CD4-positive, alpha-beta T cell treated with Interleukin-6 for 4 hours (primary cell): ENCODE data around the gene KCNQ2.
"Not testable (repeated sequence)": the region's sequence is repeated elsewhere in the genome, so short reads cannot be mapped to it uniquely, and the experiment has no call there.

Experiments used
- DNase-seq: peaks from one replicate; pipeline ENCODE4 v3.0.0-alpha.2; 2020; ENCODE audit warnings: mixed read lengths

The KCNQ2 gene

GRCh38 chr20:63380346-63380870, 92.0 kb downstream of the KCNQ2 start:
- DNase-seq = no peak

- not testable (repeated sequence) for DNase-seq
These were observed 92.6 kb downstream of the KCNQ2 start for GRCh38 chr20:63379872-63380271.

- DNase-seq = no peak
These were observed 93.2 kb downstream of the KCNQ2 start for GRCh38 chr20:63379296-63379695.

- DNase-seq = no peak
These were observed 93.8 kb downstream of the KCNQ2 start for GRCh38 chr20:63378626-63379025.

- no peak for DNase-seq
These were observed 94.5 kb downstream of the KCNQ2 start for GRCh38 chr20:63377951-63378381.

GRCh38 chr20:63377256-63377941, 95.1 kb downstream of the KCNQ2 start:
- DNase-seq = no peak

GRCh38 chr20:63376283-63377250, 95.9 kb downstream of the KCNQ2 start:
- DNase-seq = no peak

- DNase-seq = no peak
These were observed 97.0 kb downstream of the KCNQ2 start for GRCh38 chr20:63375438-63375837.

GRCh38 chr20:63374504-63374903, 98.0 kb downstream of the KCNQ2 start:
- no peak for DNase-seq

- no peak for DNase-seq
These were observed 98.5 kb downstream of the KCNQ2 start for GRCh38 chr20:63373996-63374395.

GRCh38 chr20:63372971-63373885, 99.2 kb downstream of the KCNQ2 start:
- no peak for DNase-seq

- DNase-seq = no peak
These were observed 101.1 kb downstream of the KCNQ2 start for GRCh38 chr20:63371291-63371865.

GRCh38 chr20:63370618-63371187, 101.8 kb downstream of the KCNQ2 start:
- DNase-seq = no peak

- no peak for DNase-seq
These were observed 102.5 kb downstream of the KCNQ2 start for GRCh38 chr20:63369724-63370617.

- no peak for DNase-seq
These were observed 103.4 kb downstream of the KCNQ2 start for GRCh38 chr20:63369024-63369530.

- no peak for DNase-seq
These were observed 104.3 kb downstream of the KCNQ2 start for GRCh38 chr20:63368151-63368550.

- no peak for DNase-seq
These were observed 104.9 kb downstream of the KCNQ2 start for GRCh38 chr20:63367446-63368055.

GRCh38 chr20:63366390-63367365, 105.8 kb downstream of the KCNQ2 start:
- no peak for DNase-seq
